ENCODE data around the gene UGGT1.

DNA sequence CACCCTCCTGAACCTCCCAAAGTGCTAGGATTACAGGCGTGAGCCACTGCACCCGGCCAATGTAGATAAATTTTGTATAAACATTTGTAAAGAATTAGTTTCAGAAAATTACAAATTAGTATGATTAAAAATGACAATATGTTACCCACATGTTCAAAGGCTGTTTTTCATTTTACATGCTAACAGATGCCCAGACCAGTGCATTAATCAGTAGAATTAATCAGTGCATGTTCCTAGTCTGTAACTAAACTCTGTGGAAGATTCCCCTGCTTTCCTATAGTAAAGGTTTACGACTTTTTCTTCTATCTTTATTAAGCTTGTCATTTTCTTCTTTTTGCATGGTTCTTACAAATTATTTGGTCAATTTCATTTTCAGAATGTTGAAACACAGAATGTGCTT lies 65.8 kb downstream of the UGGT1 start:
- no peak for TF ChIP-seq POLR2A (IDR thresholded peaks at IDR 0.05)
- no peak for TF ChIP-seq EP300 (IDR thresholded peaks at IDR 0.05)
